Loucy (cell line): Measurements from ENCODE around the gene GPC3.

Experiments
- H2AFZ ChIP-seq: fragments of 200-600 bp; sonication (generic); 2 replicates; pipeline ENCODE4 v1.6.0; 2016; ENCODE audit warnings: antibody characterized with exemption, mild to moderate bottlenecking, low read length, moderate library complexity
- H3F3A ChIP-seq: fragments of 200-600 bp; 2 replicates; pipeline ENCODE4 v1.6.0; 2016; ENCODE audit warnings: antibody characterized with exemption, low read depth, mild to moderate bottlenecking
- H3K27me3 ChIP-seq: fragments of 200-600 bp; sonication (generic); 2 replicates; pipeline ENCODE4 v1.6.1; 2014; ENCODE audit warnings: low read length, mild to moderate bottlenecking; ENCODE audit not compliant: insufficient read depth, poor library complexity, severe bottlenecking
- H3K36me3 ChIP-seq: fragments of 200-600 bp; sonication (generic); 2 replicates; pipeline ENCODE4 v1.6.1; 2016; ENCODE audit warnings: low read length; ENCODE audit not compliant: insufficient read depth
- H3K4me1 ChIP-seq: fragments of 200-600 bp; sonication (generic); 2 replicates; pipeline ENCODE4 v1.5.1; 2014; ENCODE audit warnings: low read length, mild to moderate bottlenecking; ENCODE audit not compliant: insufficient read depth, poor library complexity, severe bottlenecking
- H3K4me2 ChIP-seq: fragments of 200-600 bp; sonication (generic); 2 replicates; pipeline ENCODE4 v1.6.0; 2014; ENCODE audit warnings: antibody characterized with exemption, low read length, low read depth, mild to moderate bottlenecking; ENCODE audit not compliant: poor library complexity, severe bottlenecking
- H3K4me3 ChIP-seq: fragments of 200-600 bp; sonication (generic); 2 replicates; pipeline ENCODE4 v1.5.1; 2014; ENCODE audit warnings: low read length, mild to moderate bottlenecking, mixed read lengths; ENCODE audit not compliant: poor library complexity, severe bottlenecking
- H3K79me2 ChIP-seq: fragments of 200-600 bp; sonication (generic); 2 replicates; pipeline ENCODE4 v1.6.1; 2014; ENCODE audit warnings: low read length; ENCODE audit not compliant: insufficient read depth
- H3K9ac ChIP-seq: fragments of 200-600 bp; sonication (generic); 2 replicates; pipeline ENCODE4 v1.6.0; 2014; ENCODE audit warnings: mild to moderate bottlenecking, low read depth, low read length, moderate library complexity; ENCODE audit not compliant: poor library complexity, severe bottlenecking
- H3K9me2 ChIP-seq: fragments of 200-600 bp; sonication (generic); replicated peaks from 2 replicates; pipeline ENCODE4 v1.6.1; 2016; ENCODE audit warnings: low read depth, low read length, mixed read lengths
- H3K9me3 ChIP-seq: fragments of 200-600 bp; sonication (generic); 2 replicates; pipeline ENCODE4 v1.6.1; 2014; ENCODE audit warnings: mild to moderate bottlenecking, antibody characterized with exemption, low read length, low read depth; ENCODE audit not compliant: insufficient read depth
- H4K20me1 ChIP-seq: fragments of 200-600 bp; sonication (generic); 2 replicates; pipeline ENCODE4 v1.6.0; 2014; ENCODE audit warnings: antibody characterized with exemption, low read length, mild to moderate bottlenecking; ENCODE audit not compliant: insufficient read depth, poor library complexity, severe bottlenecking
- CTCF ChIP-seq: fragments of 200-600 bp; sonication (generic); conservative IDR thresholded peaks from 2 replicates; pipeline ENCODE4 v1.5.1; 2014; ENCODE audit warnings: mild to moderate bottlenecking, antibody characterized with exemption, low read length
- EZH2phosphoT487 ChIP-seq: fragments of 200-600 bp; IDR thresholded peaks from 2 replicates; pipeline ENCODE4 v1.6.1; 2018; ENCODE audit warnings: antibody characterized with exemption, mild to moderate bottlenecking, moderate library complexity, borderline replicate concordance

The GPC3 gene

GRCh38 chrX:133859336-133859735, 126.1 kb downstream of the GPC3 start:
- Histone ChIP-seq H3K36me3 (no peaks in the 10 kb centered on the region), H3K4me3 (no peak overlapping the region), H2AFZ (no peak overlapping the region), H4K20me1 (no peaks in the 10 kb centered on the region), H3K9ac (no peak overlapping the region), H3K9me2 (no peaks in the 10 kb centered on the region), H3K27me3 (no peaks in the 10 kb centered on the region), H3K4me1 (no peaks in the 10 kb centered on the region), H3K9me3 (no peaks in the 10 kb centered on the region), H3K4me2 (no peak overlapping the region), H3F3A (no peaks in the 10 kb centered on the region), H3K79me2 (no peaks in the 10 kb centered on the region)
- TF ChIP-seq CTCF (no peak), EZH2phosphoT487 (no peak)

GRCh38 chrX:133857640-133858269, 127.6 kb downstream of the GPC3 start:
- H3K27me3 ChIP-seq, result no peaks in the 10 kb centered on the region
- no peaks in the 10 kb centered on the region for H3F3A ChIP-seq
- no peaks in the 10 kb centered on the region for H3K79me2 ChIP-seq
- TF ChIP-seq EZH2phosphoT487, result no peak
- TF ChIP-seq CTCF, result no peak
- H2AFZ ChIP-seq, result no peak overlapping the region
- no peaks in the 10 kb centered on the region for H3K9me2 ChIP-seq
- no peak overlapping the region for H3K9ac ChIP-seq
- no peak overlapping the region for H3K4me2 ChIP-seq
- no peak overlapping the region for H3K4me3 ChIP-seq
- no peaks in the 10 kb centered on the region for H3K36me3 ChIP-seq
- H3K4me1 ChIP-seq, result no peaks in the 10 kb centered on the region
- no peaks in the 10 kb centered on the region for H4K20me1 ChIP-seq
- no peaks in the 10 kb centered on the region for H3K9me3 ChIP-seq

- Histone ChIP-seq H3K27me3 (no peaks in the 10 kb centered on the region), H3K9ac (no peak overlapping the region), H3K4me1 (no peaks in the 10 kb centered on the region), H3K9me3 (no peaks in the 10 kb centered on the region), H3F3A (no peaks in the 10 kb centered on the region), H3K79me2 (no peaks in the 10 kb centered on the region), H3K4me3 (no peak overlapping the region), H3K4me2 (no peak overlapping the region), H4K20me1 (no peaks in the 10 kb centered on the region), H3K9me2 (no peaks in the 10 kb centered on the region), H2AFZ (no peak overlapping the region), H3K36me3 (no peaks in the 10 kb centered on the region)
- no peak for TF ChIP-seq EZH2phosphoT487
These were observed 128.6 kb downstream of the GPC3 start for GRCh38 chrX:133856819-133857218.

- no peak for TF ChIP-seq EZH2phosphoT487
- no peak for TF ChIP-seq CTCF
- Histone ChIP-seq H3K9me2 (no peaks in the 10 kb centered on the region), H2AFZ (no peak overlapping the region), H3K79me2 (no peaks in the 10 kb centered on the region), H3K27me3 (no peaks in the 10 kb centered on the region), H3K4me1 (no peaks in the 10 kb centered on the region), H3K36me3 (no peaks in the 10 kb centered on the region), H3K4me2 (no peak overlapping the region), H4K20me1 (no peaks in the 10 kb centered on the region), H3F3A (no peaks in the 10 kb centered on the region), H3K9me3 (no peaks in the 10 kb centered on the region), H3K4me3 (no peak overlapping the region), H3K9ac (no peak overlapping the region)
These were observed 131.1 kb downstream of the GPC3 start for GRCh38 chrX:133854290-133854689.
